GM06990 (cell line): ENCODE data around the gene ARID5A.

Experiments
- DNase-seq: peaks from one replicate; pipeline ENCODE4 v3.0.0-alpha.2; 2011; ENCODE audit not compliant: insufficient read length; ENCODE audit errors: extremely low read depth
- H3K27me3 ChIP-seq: replicated peaks from 2 replicates; pipeline ENCODE4 v1.6.0; 2011; ENCODE audit warnings: low read length; ENCODE audit not compliant: control insufficient read depth, insufficient read depth
- H3K36me3 ChIP-seq: 2 replicates; pipeline ENCODE4 v1.5.1; 2011; ENCODE audit warnings: low read length; ENCODE audit not compliant: control insufficient read depth, insufficient read depth
- H3K4me3 ChIP-seq: replicated peaks from 2 replicates; pipeline ENCODE4 v1.5.1; 2011; ENCODE audit warnings: low read depth, mild to moderate bottlenecking, control low read depth, low read length
- CTCF ChIP-seq: IDR thresholded peaks from 2 replicates; pipeline ENCODE4 v1.5.1; 2011; ENCODE audit warnings: low read length, control low read depth, mild to moderate bottlenecking, inconsistent platforms; ENCODE audit not compliant: insufficient read depth, poor library complexity, severe bottlenecking

Gene ARID5A

GRCh38 chr2:96599941-96600340, 63.4 kb downstream of the ARID5A start:
- no peaks in the 10 kb centered on the region for H3K27me3 ChIP-seq
- DNase-seq: no peak
- H3K36me3 ChIP-seq: peaks cover 29% of the 10 kb centered on the region
- H3K4me3 ChIP-seq: no peak overlapping the region
- no peak for TF ChIP-seq CTCF

GRCh38 chr2:96601382-96602292, 65.1 kb downstream of the ARID5A start:
- Histone ChIP-seq H3K27me3 (no peaks in the 10 kb centered on the region), H3K36me3 (peaks cover 31% of the 10 kb centered on the region), H3K4me3 (no peak overlapping the region)
- no peak for TF ChIP-seq CTCF
- DNase-seq: no peak
